GM12801 (cell line): Measurements from ENCODE around the gene ZNF764.

Source experiments
- TF ChIP-seq, protein P1 (sequence below): IDR thresholded peaks from one replicate; pipeline ENCODE4 v1.5.1; 2011; ENCODE audit warnings: control low read depth; ENCODE audit not compliant: insufficient read length; ENCODE audit errors: extremely low read depth

Gene ZNF764

DNA sequence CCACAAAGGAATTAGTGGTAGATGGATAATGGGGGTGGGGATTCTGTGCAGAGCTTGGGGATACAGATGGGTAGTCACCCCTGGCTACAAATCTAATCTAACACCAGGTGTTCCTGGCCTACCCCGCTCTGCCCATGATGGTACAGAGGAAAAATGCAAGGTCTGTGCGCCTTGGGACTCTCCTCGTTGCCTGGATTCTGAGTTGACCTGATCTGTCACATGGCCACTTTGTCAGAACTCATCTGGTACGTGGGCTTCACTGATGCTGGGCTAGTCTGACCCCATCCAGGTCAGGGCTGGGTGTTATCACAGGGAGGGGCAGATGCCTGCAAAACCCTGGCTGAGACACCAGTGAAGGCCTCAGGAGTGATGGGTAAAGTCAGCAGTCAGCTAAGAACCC, 5.2 kb downstream of the ZNF764 start:
- TF ChIP-seq, protein P1, sequence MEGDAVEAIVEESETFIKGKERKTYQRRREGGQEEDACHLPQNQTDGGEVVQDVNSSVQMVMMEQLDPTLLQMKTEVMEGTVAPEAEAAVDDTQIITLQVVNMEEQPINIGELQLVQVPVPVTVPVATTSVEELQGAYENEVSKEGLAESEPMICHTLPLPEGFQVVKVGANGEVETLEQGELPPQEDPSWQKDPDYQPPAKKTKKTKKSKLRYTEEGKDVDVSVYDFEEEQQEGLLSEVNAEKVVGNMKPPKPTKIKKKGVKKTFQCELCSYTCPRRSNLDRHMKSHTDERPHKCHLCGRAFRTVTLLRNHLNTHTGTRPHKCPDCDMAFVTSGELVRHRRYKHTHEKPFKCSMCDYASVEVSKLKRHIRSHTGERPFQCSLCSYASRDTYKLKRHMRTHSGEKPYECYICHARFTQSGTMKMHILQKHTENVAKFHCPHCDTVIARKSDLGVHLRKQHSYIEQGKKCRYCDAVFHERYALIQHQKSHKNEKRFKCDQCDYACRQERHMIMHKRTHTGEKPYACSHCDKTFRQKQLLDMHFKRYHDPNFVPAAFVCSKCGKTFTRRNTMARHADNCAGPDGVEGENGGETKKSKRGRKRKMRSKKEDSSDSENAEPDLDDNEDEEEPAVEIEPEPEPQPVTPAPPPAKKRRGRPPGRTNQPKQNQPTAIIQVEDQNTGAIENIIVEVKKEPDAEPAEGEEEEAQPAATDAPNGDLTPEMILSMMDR, result no peak

DNA sequence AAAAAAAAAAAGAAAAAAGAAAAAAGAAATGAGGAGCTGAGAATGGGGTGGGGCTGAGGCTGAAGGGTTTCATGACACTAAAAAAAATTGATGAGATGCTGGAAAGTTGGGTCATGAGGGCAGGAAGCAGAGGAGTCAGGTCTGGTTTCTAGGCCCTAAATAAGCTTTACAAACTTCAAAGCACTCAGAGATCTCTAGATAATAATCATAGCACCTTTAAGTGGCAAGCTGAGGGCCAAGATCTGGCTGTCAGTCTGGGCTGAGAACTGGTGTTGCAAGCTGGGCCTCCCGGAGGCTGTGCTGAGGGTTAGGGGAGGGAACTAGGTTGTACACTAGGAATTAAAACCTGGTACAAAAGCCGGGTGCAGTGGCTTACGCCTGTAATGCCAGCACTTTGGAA, 6.4 kb downstream of the ZNF764 start:
- TF ChIP-seq, protein P1, result no peak

DNA sequence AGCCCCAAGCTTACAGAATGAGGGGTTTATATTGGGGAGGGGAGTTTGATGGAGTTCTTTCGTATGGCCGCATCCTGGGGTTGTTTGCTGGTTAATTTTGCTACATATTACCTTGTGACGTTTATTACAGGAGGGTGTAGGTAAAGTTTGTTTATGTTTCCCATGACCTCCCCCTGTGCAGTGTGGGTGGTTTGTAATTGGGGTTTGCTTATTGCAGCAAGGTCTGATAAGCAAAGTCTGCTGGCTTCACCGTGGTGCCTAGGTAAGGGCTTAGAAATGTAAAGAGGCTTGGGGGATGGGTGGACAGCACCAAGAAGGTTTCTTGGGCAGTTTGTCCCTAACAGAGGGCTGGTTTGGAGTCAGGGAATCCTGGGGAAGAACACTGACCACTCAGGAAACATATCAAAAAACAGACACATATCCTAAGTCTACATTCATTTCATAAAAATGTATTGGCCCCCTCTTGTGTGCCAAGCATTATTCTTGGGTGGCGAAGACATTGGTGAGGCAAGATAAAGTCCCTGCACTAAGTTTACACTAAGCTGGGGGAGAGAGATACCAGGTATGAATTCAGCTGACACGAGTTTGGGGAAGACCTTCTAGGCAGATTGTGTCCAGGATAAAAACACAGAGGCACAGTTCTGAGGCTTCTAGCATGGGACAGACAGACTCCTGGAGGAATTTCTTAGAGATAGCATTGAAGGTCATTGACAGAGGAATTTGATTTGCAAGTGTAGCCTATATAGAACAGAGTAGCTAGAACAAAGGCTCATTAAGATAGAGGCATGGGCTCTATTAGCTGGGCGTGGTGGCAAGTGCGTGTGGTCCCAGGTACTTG, 9.5 kb downstream of the ZNF764 start:
- TF ChIP-seq, protein P1, result no peak

DNA sequence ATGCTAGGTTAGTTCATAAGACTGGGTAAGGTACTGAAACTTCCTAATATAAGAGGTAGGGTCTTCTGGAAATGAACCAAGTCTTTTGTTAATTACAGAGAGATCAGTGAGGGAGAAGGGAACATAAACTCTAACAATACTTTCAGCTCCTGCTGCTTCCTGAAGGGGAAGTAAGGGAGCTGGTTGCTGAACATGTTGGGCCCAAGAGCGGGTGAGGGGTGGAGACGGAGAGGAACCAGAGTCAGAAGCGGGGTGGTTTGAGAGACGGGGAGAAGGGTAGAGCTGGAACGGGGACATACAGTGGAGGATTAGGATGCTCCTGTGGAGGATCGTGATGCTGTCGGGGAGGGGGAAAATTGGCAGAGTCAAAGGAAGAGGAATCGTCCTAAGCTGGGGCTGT, 12.1 kb downstream of the ZNF764 start:
- TF ChIP-seq, protein P1, result no peak

DNA sequence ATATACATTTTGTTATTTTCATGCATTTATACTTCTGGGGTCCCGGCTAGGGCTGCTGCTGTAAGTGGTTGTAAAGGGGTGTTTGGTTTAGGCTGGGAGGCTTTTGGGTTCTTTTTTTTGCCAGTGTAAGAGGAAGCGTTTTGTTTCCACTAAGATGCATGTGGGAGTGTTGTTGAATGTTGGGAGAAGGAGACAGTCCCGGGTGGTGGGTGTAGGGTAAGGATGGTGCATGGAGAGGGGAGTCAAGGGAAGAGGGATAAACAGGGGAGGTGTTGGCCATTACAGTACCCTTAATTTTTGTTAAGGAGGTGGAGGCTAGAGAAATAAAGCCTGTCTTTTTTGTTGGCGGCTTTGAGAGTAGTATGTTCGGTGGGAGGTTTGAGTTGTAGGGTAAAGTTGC, 15.1 kb downstream of the ZNF764 start:
- TF ChIP-seq, protein P1, result no peak

DNA sequence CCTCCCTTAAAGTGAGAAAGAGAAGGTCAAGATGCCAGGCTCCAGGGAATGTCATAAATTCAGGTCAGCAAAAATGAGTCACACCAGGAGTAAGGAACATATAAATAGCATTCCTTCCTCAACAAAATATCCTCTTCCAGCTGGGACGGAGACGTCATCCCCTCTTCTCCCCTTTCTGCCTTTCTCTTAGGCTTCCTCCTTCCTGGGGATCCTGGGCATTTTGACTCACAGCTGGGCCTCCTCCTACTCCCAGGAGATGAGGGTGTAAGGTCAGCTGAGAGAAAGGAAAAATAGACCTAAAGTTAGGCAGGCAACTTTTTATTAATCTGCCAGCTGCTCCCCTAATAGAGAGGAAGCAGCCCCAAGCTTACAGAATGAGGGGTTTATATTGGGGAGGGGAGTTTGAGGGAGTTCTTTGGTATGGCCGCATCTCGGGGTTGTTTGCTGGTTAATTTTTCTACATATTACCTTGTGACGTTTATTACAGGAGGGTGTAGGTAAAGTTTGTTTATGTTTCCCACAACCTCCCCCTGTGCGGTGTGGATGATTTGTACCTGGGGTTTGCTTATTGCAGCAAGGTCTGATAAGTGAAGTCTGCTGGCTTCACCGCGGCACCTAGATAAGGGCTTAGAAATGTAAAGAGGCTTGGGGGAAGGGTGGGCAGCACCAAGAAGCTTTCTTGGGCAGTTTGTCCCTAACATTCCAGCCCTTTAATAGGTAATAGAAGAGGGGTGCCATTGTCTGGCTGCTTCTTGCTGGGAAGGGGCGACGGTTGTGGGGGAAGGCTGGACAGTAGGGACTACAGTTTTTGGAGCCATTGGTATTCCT, 16.5 kb downstream of the ZNF764 start:
- TF ChIP-seq, protein P1, result no peak
